Posterior vena cava (tissue), 2 donors: Measurements from ENCODE around the gene ZNF609. TPM values are rescaled to one million over a fixed set of nuclear protein-coding genes. Genes with fewer than 3 reads are reported as not detected.

Experiments
- DNase-seq: peaks from one replicate; pipeline ENCODE4 v3.0.0-alpha.2; 2020; ENCODE audit warnings: low spot score
- intact Hi-C, 2 donors: fragments of 100-400 bp; cut with DNase I; formaldehyde crosslinking; loops; one replicate each; pipeline versions ENCODE4 v1.14.1 to v1.14.2; 2022 to 2023
- long read RNA-seq, 2 donors: library from polyadenylated mRNA; unstranded; transcript quantifications; one replicate each; pipeline ENCODE4 v2.0.0, GENCODE V29; 2020 to 2021
- total RNA-seq, 2 donors: library from RNA; stranded (reverse); fragmentation: NEBNext Ultra II Directional; extraction: Animal tissue kit (Norgen Biotek cat#: 25700); gene quantifications; one replicate each; pipeline ENCODE4 v1.2.1, GENCODE V29; 2021
- donor health status: DM: yes; HTN: yes; CAD: no.
- donor health status: DM: yes; HTN: yes; CAD: no.

The ZNF609 gene, protein sequence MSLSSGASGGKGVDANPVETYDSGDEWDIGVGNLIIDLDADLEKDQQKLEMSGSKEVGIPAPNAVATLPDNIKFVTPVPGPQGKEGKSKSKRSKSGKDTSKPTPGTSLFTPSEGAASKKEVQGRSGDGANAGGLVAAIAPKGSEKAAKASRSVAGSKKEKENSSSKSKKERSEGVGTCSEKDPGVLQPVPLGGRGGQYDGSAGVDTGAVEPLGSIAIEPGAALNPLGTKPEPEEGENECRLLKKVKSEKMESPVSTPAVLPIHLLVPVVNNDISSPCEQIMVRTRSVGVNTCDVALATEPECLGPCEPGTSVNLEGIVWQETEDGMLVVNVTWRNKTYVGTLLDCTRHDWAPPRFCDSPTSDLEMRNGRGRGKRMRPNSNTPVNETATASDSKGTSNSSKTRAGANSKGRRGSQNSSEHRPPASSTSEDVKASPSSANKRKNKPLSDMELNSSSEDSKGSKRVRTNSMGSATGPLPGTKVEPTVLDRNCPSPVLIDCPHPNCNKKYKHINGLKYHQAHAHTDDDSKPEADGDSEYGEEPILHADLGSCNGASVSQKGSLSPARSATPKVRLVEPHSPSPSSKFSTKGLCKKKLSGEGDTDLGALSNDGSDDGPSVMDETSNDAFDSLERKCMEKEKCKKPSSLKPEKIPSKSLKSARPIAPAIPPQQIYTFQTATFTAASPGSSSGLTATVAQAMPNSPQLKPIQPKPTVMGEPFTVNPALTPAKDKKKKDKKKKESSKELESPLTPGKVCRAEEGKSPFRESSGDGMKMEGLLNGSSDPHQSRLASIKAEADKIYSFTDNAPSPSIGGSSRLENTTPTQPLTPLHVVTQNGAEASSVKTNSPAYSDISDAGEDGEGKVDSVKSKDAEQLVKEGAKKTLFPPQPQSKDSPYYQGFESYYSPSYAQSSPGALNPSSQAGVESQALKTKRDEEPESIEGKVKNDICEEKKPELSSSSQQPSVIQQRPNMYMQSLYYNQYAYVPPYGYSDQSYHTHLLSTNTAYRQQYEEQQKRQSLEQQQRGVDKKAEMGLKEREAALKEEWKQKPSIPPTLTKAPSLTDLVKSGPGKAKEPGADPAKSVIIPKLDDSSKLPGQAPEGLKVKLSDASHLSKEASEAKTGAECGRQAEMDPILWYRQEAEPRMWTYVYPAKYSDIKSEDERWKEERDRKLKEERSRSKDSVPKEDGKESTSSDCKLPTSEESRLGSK (N-terminal part only)
- total RNA-seq: 10 to 100 TPM; 28.1 to 32.8 TPM
- long read RNA-seq, donor 1, partial matches to known transcripts: 2 of 11 reads
- long read RNA-seq, donor 1, other reads (novel, unspliced or antisense): 9 of 11 reads
- long read RNA-seq, donor 2, partial matches to known transcripts: 2 of 5 reads
- long read RNA-seq, donor 2, other reads (novel, unspliced or antisense): 3 of 5 reads

DNA sequence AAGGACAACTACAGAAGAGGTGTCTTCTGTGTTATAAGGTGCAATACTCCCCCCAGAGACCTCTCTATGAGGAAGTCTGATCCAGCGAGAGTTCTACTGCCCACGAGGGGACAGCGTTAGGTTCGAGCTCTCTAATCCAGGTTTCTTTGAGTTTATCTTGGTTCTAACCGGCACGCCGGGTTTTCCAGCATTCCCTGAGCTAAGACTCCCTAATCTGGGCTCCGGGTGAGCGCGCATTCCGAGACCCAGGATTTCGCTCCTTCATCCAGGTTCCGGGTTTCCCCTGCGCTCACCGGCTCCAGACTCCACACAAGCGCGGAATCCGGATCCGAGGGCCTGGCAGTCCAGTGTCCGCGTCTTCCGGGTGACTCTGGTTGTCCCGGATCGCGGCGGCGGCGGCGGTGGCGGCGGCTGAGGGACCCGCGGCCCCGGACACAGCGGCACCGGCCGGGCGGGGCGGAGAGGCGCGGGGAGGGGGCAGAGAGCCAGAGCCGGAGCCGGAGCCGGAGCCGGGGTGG, at the start of gene ZNF609:
Gene ZNF609, plus strand, starts transcription at position 373 of the 518 bp plus-strand sequence. CDS start 38,842 bp downstream, outside the sequence.
- DNase-seq: peak; percentile 98
- intact Hi-C loops: no loop called here

DNA sequence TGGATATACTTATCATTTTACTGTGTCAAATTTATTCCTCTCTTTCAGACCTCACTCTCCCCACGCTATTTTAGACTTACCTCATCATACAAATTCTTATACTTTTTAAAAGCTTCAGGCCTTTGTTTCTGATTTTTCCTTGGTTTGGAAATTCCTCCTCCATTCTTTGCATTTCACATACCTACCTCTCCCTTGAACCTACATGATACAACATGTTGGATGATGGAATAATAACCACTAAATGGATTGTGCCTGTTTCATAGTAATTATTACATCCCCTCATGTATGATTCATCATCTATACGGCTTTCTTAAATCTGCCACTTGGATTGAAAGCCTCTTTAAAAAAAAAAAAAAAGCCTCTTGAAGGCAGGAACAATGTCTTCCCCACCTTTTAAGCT, 48.2 kb upstream of the ZNF609 start:
- DNase-seq: no peak
- intact Hi-C loops: no loop called here

DNA sequence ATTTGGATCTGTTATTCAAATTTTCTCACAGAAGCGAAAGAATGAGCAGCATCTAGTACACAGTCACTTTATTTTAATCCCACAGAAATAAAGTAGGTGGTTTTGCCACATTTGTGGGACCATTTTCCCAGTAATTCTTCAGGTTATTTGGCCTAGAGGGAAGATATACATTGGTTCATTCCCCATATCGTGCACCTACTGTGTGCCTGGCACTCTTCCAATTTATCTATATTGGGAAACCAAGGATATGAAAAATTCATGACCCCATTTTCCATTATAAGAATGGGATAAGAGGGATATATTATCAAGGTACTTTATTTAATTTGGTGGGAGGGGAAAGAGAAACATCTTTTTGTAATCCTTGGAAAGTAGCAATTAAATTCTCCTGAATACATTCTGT, 37.7 kb upstream of the ZNF609 start:
- no peak for DNase-seq
- intact Hi-C loops: no loop called here

DNA sequence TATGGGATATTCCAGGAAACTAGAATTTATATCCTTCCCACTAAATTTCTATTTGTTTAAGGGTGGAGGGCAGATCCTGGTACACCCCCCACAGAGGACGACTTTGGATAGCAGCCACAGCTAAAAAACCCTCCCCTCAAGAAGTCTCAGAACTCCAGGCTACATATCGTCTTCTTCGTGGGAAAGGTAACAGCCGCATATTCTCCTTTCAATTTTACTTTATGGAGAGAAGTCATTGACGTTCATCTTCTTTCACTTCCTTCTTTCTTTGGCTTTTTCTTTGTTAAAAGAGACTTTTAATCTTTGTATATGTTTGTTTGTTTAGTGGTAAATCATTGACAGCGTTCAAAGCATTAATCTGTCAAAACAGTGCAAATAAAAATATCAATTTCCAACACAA, 36.4 kb upstream of the ZNF609 start:
- DNase-seq: no peak
- intact Hi-C loops: no loop called here

DNA sequence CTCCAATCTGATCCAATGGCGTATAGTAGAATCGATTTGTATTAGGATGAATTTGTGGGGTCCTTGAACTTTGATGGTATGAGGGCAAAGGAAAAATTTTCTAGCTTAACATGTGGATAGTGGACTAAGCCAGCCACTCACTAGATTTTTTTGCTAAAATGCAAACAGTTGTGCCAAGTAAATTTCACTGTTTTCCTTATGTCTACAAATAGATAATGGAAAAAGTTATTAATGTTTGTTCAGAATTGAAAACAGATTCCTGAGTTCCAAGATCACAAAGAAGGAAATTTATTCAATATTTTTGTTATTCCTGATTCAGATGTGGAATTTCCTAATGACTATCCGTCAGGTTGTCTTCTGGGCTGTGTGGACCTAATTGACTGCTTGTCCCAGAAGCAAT, 35.2 kb upstream of the ZNF609 start:
- intact Hi-C loops: no loop called here
- no peak for DNase-seq

DNA sequence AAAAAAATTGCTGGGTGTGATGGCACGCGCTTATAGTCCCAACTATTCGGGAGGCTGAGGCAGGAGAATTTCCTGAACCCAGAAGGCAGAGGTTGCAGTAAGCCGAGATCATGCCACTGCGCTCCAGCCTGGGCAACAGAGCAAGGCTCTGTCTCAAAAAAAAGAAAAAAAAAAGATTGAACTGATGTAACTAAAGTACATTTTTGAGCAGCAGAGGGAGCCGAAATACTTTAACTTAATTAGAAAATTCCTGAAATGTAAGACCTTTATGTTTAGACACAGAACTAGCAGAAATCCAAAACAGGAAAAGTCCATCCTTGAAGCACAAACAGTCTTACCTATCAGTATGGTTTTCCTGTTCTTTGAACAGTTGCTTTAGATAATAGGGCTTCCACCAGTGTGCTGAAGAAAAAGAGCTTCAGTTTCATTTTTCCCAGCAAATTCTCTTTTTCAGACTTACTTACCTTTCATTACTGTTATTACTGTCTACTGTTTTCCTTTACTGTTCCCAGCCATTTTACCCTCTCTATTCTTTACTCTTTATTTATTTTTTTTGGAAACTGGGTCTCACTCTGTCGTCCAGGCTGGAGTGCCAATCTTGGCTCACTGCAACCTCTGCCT, 33.4 kb upstream of the ZNF609 start:
- intact Hi-C loops: no loop called here
- no peak for DNase-seq

DNA sequence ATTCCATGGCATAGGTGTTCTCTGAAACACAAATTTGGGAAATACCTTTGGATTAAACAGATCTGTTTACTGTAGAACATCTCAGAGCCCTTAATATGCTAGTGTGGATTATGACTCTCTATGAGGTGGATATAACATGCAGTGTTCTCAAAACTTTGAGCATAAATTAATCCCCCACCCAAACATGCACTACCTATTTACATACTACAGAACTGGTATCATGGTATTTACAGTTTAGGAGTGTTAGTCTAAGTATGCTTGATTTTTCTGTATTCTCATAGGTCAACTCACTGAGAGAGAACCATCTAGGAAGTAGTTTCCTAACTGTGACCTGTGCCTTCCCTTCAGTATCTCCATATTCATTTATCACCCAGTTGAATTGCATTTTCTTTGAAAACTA, 30.9 kb upstream of the ZNF609 start:
- intact Hi-C loops: no loop called here
- DNase-seq: no peak

DNA sequence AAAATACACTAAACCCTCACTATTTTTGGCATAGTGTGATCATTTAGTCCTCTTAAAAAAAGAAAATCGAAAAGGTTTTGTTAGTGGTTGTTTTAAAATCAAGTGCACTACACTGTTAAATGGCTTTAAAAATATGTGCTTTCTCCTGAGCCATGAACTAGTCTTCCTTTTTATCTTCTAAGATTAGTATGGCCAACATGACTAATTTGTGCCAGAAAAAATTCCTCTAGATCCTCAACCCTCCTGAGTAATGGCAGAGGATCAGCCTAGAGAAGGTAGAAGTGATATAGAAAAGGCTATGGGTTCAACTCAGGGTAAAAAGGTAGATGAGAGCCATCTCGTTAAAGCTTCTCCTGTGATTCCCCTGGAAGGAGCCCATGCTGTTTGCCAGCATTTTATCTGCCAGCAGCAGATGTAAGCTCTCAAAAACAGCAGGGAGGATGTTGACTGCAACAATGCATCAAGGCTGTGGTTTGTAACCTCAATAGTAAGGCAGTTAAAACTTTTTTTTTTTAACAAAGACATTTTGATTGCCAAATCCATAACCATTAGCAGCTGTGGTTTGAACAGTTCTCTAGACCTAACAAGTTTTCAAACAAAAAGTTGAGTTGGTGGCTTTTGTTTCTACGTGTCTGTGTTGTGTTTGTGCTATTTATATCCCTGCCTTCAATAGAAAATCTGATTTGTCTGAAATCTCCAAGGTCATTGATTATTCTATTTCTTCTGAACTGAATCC, 30.2 kb upstream of the ZNF609 start:
- intact Hi-C loops: loop anchor here in 1 of 2 donors (10.0 kb wide), 1 partner anchor 225 kb away; no protein-coding TSS in a partner anchor
- DNase-seq: no peak

DNA sequence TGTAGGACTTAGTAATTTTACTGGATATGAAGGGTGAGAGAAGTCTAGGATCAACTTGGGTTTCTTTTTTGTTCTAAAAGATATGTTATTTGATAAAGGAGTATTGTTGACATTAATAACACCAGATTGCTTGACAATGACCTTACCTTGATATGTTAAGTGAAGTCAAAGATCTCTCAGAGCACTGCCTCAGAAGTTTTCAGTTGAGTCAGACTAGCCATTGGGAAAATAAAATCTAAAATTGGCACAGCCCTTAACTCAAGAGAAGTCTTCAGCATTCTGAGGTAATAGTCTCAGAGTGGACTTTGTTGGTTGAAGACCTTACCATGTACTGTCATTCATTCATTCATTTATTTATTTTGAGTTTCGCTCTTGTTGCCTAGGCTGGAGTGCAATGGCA, 22.4 kb upstream of the ZNF609 start:
- intact Hi-C loops: loop anchor here in 1 of 2 donors (10.0 kb wide), 1 partner anchor 217 kb away; no protein-coding TSS in a partner anchor
- no peak for DNase-seq

DNA sequence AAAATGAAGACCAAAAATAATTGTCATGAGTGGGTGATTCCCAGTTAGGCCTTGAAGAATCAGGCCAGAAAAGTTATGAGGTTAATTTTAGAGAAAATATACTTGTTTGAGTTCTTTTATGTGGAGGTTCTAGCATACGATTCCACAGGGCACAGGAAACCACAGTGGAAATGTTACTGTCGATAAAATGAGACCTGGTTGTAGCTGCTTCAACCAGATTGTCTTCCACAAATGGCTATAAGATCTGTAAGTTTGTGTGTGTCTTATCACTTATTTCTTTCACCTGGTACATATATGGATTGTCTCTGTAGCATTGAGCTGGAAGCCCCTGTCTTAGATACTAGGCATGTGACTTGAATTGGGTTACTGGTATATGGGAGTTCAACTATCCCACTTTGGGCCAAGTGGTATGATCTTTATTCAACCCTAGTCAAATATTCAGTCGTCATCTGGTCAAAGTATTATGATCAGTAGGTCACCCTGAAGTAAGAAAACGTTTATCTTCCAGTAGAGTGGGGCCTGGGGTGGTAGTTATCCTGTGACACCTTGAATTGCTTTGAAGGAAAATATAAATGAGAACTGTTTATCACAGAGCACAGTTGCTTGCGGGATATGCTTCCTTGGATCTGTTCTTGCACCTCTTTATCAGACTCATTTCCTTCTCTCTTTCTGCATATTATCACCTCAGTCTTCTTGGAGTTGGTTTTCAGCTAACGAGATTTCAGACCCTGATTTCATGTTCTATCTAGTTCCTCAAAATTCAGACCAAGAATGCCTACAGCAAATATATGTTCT, 21.5 kb upstream of the ZNF609 start:
- intact Hi-C loops: loop anchor here in 1 of 2 donors (10.0 kb wide), 1 partner anchor 216 kb away; no protein-coding TSS in a partner anchor
- DNase-seq: no peak

DNA sequence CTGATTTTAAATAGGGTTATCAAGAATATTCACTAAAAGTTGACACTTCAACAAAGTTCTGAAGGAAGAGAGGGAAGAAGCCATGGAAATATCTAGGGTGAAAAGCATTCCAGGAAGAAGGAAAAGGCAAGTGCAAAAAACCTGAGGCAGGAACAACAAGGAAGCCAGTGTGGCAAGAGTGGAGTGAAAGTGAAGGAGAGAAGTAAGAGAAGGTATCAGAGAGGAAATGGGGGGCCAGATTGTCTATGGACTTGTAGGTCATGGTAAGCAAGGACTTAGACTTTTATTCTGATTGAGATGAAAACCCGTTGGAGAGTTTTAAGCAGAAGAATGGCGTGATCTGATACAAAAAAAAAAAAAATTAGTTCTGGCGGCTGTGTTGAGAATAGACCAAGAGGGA, 18.5 kb upstream of the ZNF609 start:
- intact Hi-C loops: no loop called here
- DNase-seq: no peak

DNA sequence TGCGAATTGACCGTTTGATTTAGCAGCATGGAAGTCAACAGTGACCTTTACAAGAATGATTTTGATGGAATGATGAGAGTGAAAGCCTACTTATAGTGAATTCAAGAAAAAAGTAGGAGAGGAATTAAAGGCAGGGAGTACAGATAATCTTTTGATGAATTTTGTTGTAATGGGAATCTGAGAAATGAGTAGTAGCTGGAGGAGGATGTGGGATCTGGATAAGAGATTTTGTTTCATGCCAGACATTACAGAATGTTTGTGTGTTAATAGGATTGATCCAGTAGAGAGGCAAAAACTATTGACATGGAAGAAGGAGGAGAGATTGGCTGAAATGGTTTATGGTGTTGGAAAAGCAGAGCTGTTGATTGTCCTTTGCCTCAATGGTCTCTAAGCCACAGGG, 17.4 kb upstream of the ZNF609 start:
- intact Hi-C loops: no loop called here

DNA sequence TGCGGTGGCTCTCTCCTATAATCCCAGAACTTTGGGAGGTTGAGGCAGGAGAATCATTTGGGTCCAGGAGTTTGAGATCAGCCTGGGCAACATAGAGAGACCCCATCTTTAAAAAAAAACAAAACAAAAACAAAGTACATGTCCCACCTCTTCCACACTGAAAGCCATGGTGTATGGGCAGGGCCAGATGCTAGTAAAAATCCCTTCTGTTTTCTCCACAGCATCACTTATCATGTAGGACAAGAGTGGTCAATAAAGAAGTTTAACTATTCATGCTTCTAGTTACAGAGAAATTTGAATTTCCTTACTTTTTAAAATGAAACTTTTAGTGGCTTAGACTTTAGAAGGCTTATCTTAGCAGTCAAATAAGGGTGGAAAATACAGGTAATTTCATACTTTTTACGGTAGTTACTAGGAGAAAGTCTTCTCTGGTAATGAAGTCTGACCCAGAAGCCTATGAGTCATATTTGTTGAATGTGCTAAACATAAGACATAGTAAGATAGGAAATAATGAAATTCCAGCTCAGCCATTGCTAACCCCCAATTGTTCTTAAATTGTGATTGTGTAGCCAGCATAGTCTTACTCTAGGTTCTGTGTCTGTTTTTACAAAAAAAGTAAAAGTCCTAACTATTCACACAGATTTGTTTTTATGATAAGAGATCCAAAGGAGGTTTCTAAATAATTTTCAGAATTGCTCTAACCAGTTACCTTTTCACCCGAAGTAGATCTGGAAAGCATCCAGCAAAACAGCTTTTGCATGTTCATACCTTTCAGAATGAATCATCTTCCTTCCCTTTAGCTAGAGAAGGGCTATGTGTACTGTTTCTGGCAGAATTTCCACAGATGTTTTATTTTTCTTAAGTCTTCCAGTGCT, 16.4 kb upstream of the ZNF609 start:
- intact Hi-C loops: no loop called here
- no peak for DNase-seq

More for the DNA sequence above, 17.4 kb upstream of the ZNF609 start:
- no peak for DNase-seq

DNA sequence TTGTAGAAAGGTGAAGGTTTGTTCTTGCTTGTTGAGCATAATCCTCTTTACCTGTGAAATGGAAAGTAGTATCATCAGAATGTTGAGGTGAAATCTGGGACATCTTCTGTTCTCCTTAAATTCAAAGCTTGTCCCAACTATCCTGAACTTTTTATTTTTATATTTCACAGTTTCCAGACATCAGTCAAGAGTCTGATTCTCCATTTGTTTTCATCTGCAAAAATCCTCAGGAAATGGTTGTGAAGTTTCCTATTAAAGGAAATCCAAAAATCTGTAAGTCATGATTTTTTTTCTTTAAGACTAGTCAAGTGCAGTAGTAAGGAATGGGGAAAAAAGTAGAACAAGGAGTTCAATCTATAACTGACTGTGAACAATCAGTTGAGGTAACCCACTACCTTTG, 15.5 kb upstream of the ZNF609 start:
- no peak for DNase-seq
- intact Hi-C loops: no loop called here

DNA sequence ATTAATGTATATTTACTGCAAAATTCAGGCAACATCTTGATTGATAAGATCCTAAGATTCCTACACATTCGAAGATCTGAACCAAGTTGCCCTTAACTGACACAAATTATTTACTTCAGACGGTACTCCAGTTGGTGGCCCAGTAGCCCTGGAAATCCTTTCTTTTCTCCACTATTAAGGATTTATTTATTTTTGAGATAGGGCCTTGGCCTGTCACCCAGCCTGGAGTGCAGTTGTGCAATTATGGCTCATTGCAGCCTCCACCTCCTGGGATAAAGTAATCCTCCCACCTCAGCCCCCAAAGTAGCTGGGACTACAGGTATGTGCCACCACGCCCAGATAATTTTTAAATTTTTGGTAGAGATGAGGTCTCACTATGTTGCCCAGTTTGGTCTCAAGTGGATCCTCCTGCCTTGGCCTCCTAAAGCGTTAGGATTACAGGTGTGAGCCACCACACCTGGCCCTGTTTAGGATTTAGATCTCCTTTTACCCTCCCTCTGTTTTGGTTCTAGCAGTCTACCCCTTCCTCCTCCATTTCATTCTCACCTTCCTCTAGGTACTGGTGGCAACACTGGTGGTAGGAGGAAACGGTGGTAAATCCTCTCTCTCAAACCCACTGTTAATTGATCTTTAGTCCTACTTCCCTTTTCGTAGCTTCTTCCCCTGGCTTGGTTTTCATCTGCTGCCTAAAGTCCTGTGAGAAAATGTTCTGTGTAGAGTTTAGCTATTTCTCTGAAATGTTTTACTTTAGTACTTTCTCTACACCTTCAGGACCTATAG, 12.7 kb upstream of the ZNF609 start:
- no peak for DNase-seq
- intact Hi-C loops: no loop called here
